Measurements from ENCODE around the gene C1orf87.

Gene C1orf87, protein sequence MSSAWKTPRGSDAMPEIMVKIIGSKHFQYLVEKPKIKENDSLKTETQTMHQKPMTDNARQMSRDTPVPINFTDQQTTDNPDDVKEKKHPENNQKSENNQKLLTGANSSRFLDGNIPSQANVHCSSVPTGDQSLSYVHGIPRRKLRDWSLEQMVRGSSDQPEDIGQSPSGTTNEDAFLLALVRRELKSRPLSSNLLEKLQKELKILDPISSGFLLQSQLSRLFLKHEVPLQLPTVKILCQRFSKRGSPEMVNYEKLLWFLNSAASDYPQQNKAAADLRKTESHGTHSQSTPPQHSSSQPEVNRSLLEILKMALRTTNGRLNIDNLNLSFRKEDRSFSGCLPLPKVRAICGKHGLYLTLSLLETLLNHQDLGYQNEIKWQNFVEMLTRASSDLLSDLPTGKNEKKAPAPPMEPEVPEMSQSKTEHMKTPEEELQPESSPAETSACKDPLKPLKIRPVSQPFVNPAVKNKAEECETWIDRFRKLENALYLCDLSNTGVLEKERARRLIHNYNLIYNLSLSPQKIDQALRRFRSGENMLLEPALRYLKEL

DNA sequence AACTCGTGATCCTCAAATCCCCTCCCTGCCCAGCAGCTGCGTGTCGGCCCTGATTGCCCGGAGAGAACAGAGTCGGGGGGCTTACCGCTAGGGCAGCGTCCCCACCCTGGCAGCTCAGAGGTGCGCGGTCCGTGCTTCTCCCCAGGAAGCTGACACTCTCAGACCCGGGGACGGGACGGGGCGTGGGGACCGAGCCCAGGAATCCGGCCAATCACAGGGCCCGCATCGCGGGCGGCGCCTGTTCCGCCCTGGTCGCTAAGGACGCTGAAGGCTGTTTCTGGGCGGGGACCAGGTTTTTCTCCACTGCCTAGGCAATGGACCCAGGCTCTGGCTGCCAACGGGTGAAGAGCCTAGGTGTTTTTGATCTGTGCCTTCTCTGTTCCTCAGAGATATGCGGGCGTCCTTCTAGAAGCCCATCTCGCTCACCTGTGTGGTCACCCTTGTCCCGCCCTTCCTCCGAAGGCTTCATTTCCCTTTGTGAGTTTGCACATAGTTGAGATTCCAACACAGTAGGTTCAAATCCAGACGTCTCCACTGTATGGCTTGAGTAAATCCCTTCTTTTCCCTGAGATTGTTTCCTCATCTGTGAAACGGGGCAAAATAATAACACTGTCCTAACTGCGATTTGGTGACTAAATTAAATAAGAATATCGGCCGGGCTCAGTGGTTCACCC, at the start of gene C1orf87:
TSS of gene C1orf87 (minus strand) at position 166 of the 674 bp plus-strand sequence. CDS start 1,127 bp downstream, outside the sequence.
- FAIRE-seq, result no peak

DNA sequence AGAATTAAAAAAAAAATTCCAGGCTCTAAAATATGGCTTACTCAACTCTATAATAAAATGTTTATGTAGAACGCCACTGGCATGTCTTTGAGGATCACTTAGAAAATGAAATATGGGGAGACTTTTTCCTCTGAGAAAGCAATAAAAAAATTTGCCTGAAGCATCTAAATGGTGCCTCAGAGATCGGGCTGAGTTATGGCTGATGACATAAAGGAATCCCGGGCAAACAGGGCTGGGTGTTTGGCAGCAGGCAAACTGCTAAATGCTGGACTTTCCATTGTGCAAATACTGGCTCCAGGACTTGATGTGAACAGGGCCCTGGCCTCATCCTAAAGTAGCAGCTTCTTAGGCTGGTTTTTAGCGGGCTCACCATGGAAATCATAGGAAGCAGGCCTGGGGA, 44.5 kb upstream of the C1orf87 start:
- FAIRE-seq, result no peak

DNA sequence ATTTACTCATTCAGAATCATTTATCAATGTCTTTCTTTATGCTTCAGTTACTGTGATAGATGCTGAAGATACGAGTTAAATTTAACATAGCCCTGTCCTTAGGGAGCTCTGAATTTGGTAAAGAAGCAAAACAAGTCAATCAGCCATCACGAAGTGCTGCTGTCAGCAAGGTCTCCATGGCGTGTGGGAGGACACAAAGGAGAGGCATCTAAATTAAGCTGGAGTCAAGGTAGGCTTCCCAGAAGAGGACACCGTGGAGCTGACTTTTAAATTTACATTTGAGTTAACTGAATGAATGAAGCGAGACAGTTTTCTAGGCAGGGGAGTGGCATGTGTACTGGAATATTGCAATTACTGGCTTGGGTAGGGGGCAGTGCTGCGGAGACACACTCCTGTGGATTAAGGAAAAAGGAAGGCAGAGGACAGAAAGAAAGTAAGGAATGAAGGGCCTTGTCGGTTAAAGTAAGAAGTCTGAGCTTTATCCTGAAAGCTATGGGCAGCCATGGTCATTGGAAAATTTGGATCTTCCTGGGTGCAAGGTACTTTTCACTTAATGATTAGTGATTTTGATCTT, 41.3 kb upstream of the C1orf87 start:
- FAIRE-seq, result no peak

DNA sequence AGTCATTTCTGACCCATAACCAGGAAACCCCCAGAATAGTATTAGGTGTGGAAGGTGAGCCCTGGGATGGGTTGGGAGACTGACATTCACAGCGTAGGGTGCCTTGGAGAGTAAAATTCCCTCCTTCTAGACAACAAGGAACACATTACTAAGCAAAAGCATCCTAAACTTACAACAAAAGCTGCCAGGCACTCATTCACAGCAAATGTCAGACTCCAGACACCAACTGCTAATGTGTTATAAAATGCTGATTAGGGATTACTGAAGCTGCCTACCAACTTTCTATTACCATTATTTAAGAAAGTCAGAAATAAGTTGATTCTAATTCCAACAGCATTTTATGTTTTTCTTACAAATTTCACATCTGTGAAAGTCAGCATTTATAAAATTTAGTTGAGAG, 40.0 kb upstream of the C1orf87 start:
- FAIRE-seq, result no peak

DNA sequence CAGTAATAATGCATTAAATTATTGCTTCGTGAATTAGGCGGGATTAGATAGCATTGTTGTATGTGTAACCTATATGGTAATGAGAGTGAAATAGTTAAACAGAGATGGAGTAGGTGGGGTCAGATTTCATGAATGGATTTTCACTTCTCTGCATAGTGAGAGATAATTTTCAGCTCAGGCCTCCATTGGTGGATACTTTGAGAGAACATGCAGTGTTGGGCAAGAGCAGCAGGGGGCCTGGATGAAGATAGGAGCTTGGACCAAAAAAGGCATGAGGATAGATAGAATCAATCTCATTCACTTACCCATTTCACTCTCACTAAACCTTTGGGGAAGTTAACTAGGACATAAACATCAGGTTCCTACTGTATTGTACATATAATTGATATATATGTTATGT, 39.5 kb upstream of the C1orf87 start:
- no peak for FAIRE-seq

DNA sequence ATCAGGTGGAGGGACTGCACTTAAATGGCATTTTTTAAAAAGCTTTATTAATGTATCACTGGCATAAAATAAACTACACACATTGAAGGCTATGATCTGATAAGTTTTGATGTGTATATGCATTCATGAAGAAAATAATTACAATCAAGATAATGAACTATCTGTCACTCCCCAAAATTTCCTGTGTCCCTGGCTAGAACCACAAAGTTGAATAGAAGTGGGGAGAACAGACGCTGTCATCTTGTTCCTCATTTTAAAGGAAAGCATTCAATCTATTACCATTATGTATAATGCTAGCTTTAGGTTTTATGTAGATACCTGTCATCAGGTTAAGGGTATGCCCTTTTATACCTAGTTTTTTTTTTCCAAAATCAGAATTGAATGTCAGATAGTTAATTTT, 38.1 kb upstream of the C1orf87 start:
- FAIRE-seq, result no peak

DNA sequence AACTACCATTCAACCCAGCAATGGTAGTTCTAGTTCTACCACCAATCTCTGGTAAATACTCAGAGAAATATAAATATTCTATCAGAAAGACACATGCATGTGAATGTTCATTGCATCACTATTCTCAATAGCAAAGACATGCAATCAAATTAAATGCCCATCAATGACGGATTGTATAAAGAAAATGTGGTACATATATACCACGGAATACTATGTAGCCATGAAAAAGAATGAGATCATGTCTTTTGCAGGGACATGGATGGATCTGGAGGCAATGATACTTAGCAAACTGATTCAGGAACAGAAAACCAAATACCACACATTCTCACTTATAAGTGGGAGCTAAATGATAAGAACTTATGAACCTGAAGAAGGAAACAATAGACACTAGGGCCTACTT, 37.5 kb upstream of the C1orf87 start:
- no peak for FAIRE-seq

DNA sequence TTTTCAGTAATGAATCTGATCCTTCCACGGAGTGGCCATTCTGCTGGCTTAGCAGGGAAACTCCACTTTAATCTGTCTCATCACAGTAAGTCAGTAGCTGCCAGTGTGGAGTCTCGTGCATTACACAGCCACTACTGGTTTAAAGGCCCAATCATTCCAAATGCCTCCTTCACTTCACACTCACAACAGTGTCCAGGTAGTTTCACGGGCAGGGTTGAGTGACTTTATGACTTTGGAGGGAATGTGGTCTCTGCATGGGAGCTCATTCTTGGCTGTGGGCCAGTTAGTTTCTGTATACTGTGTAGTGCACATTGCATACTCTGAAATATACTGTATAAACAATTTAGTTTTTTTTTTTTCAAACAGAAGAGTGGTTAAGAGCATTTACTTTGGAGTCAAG, 34.6 kb upstream of the C1orf87 start:
- FAIRE-seq, result no peak

DNA sequence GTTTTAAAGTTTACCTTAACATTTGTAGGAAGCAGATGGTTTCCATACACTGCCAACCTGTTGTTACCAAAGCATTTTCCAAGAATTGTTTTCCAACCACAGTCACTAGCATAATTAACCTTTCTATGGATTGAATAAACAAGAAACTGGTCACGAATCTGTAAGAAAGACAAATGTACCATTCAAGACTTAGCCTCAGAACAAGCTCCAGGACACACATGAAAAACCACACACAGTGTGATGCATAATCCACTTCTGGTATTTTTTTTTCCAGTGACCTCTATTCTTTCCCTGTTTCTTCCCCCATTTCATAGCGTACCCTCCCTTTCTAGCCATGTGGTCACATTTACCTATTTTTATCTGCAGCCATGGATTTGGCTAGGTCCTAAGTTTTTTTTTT, 29.6 kb upstream of the C1orf87 start:
- FAIRE-seq, result no peak

DNA sequence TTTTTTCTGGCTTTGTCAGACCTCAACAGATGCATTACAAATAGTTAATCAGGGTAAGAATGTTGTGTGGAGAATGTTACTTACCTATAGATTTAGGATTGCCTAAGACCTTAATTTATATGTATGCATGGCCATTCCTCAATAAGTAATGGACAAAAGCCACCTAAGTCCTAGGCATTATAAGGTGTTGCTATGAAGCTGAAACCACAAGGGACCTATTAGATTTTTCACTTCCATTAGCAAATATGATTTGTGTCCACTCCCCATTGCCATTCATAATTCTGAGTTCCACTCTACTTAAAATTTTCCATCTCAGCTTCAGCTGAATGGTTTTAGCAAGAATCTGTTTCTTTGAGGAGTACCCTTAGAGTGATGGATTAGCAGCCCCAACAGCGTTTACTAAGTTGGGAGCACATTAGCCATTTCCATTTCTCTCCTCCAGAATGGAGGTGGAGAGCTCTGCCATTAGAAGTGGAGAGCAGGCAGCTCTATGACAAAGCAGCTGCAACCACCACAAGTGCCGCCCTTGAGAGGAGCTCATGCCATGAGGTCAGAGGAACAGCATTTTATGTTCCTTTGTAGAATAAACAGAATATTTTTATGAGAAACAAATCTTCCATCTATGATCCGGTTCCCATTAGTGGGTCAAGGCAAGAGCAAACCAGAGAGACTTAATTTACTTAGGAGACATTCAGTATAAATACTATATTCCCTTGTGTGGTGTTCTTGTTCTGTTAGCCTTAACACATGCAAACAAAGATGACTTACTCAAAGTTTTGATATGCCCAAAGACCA, 28.9 kb upstream of the C1orf87 start:
- no peak for FAIRE-seq

DNA sequence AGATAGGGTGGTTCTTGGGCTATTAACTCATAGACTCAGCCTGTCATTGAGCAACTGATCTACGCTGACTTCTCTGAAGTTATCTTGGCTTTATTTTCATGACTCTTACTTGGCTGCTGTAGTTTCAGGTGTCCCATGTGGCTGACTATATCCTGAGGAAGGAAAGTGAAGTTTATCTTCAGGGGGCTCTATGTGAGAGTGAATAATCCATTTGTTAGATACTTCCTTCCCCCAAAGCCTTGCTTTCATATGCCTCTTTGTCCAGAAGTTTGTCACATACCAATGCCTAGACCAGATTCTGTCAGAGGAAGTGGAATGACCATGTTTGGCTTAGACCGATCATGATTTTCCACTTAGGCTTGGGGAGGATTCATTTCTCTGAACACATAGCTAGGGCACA, 27.9 kb upstream of the C1orf87 start:
- no peak for FAIRE-seq

DNA sequence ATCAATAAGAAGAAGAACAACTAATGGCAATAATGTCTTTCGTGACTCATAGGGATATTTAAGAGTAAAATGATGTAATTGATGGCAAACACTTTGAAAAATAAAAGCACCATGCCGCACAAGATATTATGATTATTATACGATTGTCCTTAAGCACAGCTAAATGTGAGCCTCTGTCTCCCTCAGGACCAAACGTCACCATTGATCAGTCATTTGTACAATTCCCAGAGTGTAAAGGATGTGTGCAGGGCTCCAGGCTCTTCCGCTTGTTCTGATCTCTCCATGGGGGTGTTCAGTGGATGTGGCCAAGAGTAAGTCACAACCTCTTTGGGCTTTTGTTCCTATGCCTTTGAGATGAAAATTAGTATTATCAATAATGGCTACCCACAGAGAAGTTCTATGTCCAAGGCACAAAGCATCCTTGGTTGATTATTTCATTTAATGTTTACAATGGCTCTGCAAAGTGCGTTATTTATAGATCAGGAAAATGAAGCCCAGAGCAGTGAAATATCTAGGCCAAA, 17.7 kb upstream of the C1orf87 start:
- FAIRE-seq, result no peak

DNA sequence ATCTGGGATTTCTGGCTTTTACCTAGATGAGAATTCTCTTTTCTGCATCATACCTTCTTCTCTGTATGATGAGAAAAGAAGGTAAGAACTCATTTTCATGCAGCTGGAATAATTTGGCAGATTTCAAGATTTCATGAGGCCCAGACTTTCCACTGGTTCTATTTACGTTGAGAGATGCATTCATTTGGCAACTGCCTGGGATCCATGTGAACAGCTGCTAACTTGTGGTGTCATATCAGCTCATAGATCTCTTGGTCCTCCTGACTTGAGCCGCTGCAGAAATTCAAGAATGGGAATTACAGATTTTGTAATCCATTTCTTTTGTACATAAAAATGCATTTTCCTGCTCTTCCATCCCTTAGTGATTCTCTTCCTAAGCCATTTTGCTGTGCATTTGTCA, 17.1 kb upstream of the C1orf87 start:
- no peak for FAIRE-seq

DNA sequence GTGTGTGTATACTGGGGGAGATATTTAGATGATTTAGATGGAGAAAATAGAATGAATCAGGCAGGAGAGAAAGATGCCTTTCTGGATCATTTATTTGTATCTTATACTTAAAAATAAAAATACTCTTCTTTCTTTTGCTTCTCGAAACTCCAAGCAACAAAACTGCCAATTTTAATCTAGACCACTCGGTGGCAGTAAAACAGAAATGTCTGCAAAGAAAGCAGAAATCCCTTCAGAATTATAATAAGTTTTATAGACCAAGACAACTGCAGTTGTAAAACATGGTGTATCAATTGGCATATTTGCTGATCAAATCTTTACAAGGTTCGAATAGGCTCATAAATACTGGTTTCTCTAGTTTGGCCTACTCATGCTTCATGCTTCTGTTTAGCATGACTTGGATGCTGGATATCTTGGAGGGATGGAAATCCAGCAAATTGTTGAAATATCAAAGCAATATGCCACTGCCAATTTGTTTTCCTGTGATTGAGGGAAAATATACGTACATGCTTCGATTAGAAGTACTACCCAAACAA, 15.1 kb upstream of the C1orf87 start:
- no peak for FAIRE-seq

DNA sequence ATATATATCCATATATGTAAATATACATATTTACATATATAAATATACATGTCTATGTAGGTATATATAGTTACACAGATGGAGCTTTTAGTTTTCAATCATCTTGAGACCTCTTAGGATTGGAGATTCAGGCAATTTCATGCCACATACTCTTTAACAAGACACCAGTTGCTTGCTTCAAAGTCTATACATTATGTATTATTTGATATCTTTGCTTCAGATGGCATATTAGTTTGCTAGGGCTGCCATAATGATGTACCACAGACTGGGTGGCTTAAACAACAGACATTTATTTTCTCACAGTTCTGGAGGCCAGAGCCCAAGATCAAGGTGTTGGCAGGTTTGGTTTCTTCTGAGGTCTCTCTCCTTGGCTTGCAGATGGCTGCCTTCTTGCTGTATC, 14.1 kb upstream of the C1orf87 start:
- FAIRE-seq, result no peak

DNA sequence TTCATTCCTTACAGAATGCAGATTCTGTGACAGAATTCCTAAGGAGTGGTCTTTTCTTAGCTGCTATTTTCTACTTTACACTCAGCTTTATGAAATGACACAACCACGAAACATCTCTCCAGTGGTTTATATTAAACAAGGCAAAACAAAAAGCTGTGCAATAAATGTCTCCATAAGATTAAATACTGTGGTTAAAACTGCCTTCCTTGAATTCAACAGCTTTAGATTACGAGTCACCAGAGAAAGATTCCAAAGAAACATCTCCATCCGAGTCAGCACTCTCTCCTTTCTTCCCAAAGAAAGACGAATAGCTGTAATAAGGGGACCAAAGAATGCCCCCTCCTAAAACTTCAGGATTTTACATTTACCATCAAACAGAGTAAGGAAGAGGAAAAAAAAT, 4.6 kb upstream of the C1orf87 start:
- no peak for FAIRE-seq

DNA sequence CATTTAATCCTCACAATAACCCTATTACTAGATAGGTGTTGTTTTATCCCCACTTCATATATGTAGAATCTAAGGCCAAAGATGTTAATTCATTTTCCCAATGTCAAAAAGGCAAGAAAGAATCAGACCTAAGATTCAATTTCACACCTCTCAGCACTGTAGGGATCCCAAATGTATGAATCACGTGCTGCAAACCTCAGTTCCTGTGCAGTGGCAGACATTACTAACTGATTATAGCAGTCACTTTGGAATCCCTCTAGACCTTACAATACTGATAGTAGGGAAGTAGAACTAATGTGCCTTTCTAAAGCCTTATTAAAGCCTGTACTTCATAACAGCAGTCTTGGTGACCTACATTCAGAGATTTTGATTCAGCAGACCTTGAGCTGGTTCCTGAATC, 2.3 kb downstream of the C1orf87 start:
- FAIRE-seq, result no peak

DNA sequence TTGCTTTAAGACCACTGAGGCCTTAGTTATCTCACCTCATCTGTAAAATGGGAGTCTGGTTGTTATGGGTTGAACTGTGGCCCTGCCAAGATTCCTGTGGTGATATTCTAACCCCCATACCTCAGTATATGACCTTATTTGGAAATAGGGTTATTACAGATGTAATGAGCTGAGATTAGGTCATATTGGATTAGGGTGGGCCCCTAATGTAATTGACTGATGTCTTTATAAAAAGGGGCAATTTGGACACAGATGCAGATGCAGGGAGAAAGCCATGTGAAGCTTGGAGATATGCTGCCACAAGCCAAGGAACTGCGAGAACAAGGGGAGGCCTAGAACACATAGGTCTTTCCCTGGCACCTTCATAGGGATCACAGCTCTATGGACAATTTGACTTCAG, 3.9 kb downstream of the C1orf87 start:
- no peak for FAIRE-seq

DNA sequence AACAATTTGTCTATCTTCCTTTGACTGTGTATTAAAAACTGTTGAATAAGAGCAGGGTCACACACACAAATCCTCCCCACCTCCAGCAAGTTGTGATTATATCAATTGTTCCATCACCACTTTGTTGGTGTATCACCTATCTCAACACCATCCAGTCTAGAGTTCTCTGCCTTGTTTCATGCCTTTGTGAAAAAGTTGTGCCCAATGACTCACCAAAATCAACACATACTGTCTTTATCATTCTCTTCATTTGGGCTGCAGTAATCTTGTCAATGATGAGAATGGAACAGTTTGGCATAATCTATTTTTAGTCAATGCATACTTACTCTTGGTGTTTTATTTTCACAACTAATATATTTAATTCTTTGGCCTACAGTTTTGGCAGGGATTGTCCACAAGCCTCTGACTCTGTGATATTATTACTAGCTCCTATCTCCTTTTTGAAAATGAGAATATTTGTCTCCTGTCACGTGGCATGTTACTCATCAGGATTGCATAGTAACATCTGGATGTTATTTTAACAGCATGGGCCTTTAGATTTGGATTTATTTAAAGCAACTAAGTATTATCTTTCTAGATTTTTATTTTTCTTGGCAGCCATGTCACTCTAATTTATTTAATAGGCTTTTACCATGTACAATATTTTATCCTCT, 5.1 kb downstream of the C1orf87 start:
- FAIRE-seq, result no peak

DNA sequence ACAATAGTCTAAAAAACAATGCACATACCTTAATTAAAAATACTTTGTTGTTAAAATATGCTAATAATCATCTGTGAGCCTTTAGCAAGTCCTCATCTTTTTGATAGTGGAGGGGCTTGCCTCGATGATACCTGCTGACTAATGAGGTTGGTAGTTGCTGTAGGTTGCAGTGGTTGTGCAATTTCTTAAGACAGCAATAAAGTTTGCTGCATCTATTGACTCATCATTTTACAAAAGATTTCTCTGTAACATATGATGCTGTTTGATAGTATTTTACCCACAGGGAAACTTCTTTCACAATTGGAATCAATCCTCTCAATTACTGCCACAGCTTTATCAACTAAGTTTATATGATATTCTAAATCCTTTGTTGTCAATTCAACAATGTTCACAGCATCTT, 7.6 kb downstream of the C1orf87 start:
- no peak for FAIRE-seq

DNA sequence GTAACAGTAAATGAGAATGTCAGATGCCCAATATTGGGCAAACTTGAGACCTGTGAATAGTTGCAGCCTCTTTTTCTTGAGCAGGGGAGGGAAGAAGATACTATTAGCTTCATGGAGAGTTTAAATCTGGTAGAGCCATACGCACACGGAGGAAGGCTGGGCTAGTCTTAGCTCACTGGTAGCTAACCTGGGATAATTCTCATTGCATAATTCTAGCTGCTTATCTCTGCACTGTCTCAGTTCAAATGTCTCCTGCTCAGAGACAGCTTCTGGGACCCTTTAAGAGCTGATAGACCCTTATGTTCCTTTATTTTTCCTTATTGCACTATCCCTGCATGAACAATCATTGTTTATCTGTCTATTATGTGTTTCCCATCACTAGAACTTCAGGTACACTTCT, 8.4 kb downstream of the C1orf87 start:
- FAIRE-seq, result no peak

DNA sequence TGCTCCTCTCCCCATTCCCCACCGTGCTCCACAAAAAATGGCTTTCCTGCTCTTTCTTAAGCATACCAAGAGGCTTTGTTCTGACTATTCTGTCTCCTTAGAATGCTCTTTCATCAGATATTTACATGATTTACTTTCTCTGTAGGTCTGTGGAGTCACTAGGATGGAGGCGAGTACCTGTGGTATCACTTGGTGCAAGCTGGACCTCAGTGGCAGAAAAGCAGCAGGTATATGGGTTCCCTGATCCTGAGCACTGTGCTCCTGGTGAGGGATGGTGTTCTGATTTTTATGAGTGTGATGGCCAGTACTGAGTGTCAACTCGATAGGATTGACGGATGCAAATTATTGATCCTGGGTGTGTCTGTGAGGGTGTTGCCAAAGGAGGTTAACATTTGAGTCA, 10.0 kb downstream of the C1orf87 start:
- no peak for FAIRE-seq

Measured in TTC549 (cell line).